GM21423 (cell line): Measurements from ENCODE around the gene TAOK1.
A peak's percentile ranks its signal among the peaks of the same experiment; 100 is the strongest.

Experiments used
- ATAC-seq: cut with Tn5 transposase; IDR thresholded peaks from one replicate; pipeline ENCODE4 v1.9.1; 2021; ENCODE audit warnings: mild to moderate bottlenecking, moderate library complexity; ENCODE audit not compliant: unreplicated experiment

TAOK1 gene

DNA sequence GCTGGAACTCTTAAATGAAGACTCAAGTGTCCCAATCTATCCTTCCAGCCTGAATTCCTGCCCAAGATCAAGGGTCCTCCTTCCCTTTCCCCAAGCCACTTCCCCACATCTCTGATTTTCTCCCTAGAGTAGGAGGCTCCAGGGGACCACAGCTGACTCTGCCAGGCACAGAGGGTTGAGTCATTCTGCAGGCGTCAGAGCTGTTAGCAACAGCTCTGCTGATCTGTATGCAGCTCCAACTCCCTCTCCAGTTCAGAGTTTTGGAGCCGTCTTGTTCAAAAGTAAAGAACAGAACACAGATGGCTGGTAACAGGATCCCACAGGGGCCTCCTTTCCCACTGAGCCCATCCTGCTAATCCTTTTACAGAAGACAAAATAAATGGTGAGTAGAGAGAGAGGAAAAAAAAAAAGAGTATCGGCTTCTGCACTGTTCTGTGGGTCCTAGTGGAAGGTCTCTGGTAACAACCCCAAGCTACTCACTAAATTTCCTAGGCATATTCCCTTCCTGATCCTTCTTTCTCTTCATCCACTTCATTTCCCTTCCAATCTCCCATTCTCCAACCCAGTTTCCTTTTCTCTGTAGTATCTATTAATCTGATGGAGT is 13.4 kb upstream of the TAOK1 start:
- no peak for ATAC-seq

DNA sequence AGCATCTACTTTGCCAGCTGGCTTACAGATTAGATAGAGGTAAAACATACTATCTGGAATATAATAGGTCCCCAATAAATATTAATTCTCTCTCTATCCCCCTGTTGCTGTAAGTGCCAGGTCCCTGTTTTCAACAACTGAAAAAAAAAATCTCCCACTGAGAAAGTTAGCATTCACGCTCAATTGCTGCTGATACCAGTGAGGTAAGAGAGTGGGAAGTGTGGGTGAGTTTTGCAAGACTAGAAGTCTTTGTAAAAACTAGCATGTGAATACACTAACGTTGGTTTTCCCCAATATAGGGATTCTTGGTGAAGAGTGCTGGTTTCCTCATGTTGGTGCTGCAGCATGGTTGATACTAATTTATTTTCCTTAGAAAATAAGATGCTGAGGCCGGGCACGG is 11.7 kb upstream of the TAOK1 start:
- no peak for ATAC-seq

DNA sequence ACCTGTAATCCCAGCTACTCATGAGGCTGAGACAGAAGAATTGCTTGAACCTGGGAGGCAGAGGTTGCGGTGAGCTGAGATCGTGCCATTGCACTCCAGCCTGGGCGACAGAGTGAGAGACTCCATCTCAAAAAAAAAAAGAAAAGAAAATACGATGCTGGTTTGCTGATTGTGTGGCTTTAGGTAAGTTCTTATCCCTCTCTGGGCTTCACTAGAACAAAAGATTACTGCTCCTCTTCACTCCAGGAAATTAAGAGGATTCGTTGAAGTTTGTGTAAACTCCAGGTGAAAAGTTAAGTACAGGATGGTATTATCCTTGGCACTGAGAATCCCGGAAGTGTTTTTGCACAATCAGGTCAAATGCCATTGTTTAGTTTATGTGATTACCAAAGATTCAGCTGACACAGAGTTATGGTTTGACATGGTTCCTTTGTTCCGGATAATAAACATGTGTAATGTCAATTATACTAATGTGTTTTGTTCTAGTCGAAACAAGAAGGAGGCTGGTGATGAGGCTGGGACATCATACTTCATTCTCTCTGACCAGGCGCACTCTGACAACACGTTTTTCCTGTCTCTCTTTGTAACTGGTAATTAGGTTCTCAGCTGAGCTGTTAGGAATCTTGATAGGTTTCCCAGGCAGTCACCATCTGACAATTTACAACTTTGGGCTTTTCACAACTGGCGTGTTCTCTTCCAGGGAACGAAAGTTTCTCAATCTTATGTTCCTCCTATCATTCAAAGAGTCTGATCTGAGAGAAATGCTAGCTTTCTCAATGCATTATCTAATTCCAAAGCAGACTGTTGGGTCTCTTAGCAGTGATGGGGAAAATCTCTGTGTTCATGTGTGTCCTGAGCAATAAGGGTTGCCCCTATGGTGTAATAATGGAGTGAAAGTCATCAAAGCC is 10.8 kb upstream of the TAOK1 start:
- ATAC-seq, result no peak

DNA sequence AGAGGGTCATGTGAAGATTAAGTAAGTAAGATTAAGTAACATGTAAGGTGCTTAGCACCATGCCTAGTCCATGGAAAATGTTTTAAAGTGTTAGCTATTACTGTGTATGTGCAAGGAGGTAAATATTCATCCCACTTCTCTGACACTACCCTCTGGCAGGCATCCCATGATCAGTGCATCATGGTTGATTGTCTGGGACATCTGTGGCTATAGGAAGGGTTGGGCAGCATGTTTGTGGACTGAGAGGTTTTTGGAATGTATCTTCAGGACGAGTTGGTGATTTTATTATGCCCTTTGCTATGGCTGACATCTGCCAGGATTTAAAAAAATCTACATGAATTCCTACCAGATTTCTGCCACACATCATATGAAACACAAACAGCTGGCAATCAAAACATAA is 6.5 kb upstream of the TAOK1 start:
- no peak for ATAC-seq

DNA sequence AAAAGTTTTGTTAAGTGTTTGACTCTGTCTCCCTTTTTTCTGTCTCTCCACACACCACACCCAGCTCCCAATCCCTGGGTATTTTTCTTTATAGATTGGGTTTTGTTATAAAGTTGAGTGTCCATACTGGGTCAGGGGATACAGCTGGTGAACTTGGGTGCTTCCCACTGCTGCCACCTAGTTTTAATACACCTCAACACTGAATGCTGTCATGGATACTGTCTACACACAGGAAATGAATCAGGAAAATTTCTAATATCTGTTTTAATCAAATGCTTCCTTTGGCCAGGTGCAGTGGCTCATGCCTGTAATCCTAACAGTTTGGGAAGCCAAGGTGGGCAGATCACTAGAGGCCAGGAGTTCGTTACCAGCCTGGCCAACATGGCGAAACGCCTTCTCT is 5.3 kb upstream of the TAOK1 start:
- ATAC-seq, result no peak

DNA sequence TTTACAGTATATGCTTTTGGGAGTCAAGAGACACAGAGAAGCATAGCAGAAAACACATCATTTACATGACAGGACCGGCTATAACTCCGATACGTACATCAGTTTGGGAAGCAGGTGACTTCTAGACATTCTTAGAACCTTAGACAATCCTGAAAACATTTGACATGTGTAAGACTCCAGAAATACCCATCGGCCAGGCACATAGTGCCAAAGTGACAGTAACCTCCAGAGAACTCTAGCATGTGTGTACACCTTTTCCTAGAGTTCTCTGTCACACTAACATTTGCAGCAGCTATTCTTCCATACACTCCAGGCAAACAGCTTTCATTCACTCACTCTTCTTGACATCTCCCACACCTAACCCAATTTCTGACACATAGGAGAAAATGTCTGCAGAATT is 3.4 kb upstream of the TAOK1 start:
- no peak for ATAC-seq

DNA sequence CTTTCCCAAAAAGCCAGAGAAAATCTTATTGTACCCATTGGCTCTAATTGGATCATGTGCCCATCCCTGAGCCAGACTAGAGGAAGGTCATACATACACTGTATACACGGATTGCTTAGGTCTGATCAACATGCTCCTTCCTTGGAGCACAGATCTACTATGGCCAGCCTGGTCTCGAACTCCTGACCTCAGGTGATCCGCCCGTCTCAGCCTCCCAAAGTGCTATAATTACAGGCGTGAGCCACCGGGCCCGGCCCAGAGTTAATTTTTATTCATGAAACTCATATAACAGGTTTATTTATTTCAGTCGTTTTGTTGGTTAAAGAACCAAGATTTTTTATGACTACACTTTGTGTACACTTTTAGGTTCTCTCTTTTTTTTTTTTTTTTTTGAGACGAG is 1.2 kb upstream of the TAOK1 start:
- no peak for ATAC-seq

DNA sequence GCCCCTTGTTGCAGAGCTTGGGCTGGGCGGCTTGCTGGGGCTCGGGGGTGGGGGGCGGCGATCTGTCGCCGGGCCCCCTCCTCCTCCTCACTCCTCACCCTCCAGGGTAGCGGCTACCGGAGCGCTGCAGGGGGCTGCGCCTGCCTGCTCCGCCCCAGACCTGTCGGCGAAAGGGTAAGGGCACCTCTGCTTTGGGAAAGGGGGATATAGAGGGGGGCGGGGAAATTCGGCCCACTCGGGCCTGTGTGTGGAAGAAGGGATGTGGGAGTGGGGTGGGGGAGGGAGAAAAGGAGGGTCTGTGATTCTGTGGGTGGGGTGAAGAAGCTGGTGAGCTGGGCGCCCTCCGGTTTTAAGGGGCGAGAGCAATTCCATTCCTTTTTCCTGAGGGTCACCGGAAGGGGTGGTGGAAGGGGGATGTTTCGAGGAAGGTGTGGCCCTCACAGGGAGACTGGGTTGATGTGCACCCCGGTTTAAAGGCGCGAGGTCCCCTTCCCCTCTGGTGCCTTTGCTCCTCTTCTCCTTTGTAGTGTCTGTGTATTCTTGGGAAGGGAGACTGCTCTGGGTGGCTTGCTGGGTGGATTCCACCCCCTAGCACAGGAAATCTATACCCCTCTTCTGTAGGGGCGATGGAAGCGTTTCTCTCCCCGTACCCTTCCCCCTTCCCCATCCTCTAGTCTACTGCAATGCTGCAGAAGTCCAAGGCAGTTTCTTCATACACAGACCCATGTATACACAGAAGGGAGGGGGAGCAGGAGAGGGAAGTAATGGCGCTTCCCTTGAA is 878 bp downstream of the TAOK1 start:
- peak; percentile 5 for ATAC-seq

DNA sequence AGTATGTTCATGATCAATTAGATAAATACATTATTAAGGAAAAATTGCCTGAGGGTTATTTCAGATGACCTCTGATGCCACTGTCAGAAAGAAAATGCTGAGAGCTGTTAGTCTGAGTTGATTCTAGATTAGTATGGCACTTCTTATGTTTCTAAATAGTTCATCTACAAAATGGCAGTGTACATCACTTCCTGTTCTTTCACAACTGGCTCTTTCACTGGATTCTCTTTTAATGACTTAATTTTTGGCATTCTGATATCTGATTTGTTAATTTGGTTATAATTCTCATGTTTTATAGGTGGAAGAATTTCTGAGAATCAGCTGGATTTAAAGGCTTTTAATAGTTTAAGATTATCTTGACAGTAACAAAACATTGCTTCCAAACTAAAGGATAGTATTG is 3.3 kb downstream of the TAOK1 start:
- no peak for ATAC-seq

DNA sequence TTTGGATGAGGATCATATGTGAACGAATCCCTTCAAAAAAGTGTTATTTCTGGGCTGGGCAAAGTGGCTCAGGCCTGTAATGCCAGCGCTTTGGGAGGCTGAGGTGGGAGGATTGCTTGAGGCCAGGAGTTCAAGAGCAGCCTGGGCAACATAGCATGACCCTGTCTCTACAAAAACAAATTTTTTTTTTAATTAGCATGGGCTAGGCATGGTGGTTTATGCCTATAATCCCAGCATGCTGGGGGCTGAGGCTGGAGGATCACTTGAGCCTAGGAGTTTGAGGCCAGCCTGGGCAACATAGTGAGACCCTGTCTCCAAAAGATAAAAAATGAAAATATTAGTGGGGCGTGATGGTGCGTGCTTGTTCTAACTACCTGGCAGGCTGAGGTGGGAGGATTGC is 4.6 kb downstream of the TAOK1 start:
- no peak for ATAC-seq

DNA sequence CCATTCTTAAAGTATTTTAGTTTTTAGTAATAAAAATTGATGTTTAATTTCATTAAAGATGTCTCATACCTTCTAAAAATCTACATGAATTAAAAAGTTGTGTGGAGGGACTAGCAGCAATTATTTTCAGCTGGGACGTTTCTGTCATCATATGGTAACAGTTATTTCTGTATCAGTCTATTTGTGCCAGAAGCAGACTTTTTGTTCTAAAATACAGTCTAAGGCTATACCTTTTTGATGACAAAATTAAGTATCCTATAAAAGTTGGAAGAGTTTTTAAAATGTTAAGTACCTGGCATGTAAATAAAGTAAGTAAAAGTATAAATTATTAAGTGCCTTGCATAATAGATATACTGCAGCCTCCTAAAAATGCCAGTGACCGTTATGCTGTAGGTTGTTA is 5.9 kb downstream of the TAOK1 start:
- no peak for ATAC-seq

DNA sequence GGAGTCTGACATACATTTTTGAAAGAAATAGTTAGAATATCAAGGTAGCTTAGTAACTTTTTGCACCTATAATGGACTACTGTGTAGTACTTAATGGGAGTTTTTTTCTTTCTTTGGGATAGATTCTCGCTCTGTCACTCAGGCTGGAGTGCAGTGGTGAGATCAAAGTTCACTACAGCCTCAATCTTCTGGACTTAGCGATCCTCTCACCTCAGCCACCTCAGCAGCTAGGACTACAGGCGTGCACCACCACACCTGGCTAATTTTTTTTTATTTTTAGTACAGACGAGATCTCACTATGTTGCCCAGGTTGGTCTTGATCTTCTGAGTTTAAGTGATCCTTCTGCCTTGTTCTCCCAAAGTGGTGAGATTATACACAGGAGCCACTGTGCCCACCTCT is 9.5 kb downstream of the TAOK1 start:
- ATAC-seq, result no peak

DNA sequence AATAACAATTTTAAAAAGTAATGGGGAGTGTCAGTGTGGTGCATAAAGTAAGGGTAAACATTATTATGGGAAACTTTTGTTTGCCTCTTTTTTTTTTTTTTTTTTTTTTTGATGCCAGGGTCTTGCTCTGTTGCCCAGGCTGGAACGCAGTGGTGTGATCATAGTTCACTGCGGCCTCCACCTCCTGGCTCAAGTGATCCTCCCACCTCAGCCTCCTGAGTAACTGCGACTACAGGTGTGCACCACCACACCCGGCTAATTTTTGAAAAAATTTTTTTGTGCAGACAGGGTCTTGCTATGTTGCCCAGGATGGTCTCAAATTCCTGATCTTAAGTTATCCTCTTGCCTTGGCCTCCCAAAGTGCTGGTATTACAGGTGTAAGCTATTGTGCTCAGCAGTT is 10.7 kb downstream of the TAOK1 start:
- ATAC-seq, result no peak

DNA sequence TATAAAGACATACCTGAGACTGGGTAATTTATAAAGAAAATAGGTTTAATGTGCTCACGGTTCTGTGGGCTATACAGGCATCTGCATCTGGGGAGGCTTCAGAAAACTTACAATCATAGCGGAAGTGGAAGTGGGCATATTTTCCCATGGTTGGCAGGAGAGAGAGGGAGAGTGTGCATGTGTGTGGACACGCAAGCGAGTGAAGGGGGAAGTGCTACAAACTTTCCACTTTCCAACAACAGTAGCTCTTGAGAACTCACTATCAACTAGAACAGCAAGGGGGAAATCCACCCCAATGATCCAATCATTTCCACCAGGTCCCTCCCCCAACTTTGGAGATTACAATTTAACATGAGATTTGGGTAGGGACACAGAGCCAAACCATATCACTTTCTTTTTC is 11.1 kb downstream of the TAOK1 start:
- no peak for ATAC-seq

DNA sequence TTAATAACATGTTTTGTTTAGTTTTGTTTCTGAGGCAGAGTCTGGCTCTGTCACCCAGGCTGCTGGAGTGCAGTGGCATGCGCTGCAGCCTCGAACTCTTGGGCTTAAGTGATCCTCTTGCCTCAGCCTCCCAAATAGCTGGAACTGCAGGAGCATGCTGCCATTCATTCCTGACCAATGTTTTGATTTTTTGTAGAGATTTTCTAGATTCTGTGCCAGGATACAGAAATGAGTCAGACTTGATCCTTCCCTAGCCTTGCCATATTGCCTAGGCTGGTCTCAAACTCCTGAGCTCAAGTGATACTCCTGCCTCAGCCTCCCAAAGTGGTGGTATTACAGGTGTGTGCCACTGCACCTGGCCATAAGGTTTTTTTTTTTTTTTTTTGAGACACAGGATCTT is 17.7 kb downstream of the TAOK1 start:
- no peak for ATAC-seq

DNA sequence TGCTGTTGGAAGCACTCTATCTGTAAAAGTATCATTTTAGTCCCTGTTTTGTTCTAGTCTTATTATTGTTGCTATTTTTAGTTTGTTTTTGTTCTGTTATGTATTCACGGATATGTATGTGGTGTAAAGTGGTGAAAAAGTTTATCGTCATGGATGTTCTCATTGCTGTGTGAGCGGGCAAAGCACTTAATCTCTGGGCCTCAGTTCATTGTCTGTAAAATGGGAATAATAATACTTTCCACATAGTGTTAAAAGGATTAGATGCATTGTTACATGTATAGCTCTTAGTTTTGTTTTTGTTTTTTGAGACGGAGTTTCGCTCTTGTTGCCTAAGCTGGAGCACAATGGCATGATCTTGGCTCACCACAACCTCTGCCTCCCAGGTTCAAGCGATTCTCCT is 19.8 kb downstream of the TAOK1 start:
- no peak for ATAC-seq

DNA sequence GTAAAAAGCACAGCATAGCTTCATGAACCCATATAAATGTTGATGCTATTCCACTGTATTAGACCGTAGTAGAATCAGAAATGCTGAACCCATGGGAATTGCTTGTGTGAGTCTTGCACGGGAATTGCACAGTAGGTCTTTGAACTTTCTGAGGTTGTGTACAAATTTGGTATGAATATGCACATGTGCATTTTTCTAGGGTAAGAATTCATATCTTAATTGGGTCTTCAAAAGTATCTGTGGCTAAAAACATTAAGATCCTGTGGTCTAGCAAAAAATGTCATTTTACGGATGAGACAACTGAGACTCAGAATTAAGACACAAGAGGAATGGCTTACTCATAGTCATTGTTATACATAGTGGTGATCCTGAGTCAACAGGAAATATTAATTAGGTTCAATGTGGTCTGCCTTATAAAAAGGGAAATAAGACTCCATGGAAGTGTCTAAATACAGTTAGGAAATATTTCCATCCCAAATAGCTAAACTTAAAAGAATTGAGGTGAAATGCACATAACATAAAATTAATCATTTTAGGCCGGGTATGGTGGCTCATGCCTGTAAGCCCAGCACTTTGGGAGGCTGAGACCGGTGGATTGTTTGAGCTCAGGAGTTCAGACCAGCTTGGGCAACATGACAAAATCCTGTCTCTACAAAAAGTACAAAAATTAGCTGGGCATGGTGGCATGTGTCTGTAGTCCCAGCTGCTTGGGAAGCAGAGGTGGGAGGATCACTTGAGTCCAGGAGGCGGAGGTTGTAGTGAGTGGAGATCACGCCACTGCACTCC is 22.8 kb downstream of the TAOK1 start:
- no peak for ATAC-seq

DNA sequence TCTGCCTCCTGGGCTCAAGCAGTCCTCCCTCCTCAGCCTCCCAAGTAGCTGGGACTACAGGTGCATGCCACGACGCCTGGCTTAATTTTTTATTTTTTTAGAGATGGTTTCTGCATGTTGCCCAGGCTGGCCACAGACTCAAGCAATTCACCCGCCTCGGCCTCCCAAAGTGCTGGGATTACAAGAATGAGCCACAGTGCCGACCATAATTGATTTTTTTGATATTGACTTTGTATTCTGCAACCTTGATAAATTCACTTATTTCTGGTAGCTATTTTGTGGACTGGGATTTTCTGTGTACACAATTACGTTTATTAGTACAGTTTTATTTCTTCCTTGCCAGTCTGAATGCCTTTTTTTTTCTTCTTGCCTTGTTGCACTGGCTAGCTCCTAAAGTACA is 30.0 kb downstream of the TAOK1 start:
- ATAC-seq, result no peak

DNA sequence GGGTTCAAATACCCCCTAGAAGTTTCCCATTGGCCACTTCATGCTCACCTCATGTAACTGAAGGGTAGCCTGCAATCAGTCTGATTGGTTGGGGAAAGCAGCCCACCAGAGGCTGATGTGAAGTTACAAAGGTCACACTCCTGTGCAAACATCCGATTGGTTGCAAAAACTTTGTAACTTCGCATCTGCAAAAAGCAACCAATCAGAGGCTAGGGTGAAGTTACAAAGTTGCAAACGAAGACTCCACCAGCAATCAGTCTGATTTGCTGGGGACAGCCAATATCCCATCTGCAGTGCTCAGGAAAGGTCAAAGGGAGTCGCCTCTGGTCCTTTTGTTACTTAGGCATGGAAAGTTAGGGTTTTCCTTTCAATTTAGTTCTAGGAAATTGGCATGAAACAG is 40.1 kb downstream of the TAOK1 start:
- ATAC-seq, result no peak

DNA sequence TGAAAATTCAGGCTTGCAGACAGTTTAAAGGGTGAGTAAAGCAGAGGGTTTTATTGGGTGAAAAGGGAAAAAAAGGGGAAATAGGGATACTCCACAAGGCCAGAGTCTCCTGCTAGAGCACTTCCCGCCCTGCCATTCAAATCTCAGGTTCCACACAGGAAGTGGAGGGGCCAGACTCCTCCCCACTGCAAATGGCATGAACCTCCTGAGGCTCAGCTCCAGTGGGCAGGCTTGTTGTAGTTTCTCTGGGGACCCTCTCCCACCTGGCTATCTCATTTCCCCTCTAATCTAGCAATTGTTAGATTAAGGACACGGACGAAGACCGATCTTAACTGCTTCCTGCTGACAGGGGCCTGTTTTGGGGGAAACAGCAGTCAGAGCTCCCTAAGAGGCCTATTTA is 43.4 kb downstream of the TAOK1 start:
- no peak for ATAC-seq

DNA sequence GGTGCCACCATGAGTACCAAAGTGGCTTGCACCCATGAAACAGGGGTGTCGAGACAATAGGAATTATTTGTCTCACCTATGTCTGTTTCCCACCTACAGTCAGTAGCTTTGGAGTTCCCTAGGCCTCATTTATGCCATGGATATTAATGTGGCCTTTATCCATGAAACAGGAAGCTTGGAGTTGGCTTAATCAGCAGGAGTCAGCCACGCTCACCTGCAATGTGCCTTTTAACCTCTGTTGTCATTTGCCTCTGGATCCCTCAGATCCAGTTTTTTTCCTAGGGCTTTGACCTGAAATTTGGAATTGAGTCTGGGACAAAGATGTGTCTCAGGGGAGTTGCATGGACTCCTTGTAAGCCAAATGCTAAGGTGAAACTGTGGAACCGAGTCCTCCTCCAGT is 44.4 kb downstream of the TAOK1 start:
- no peak for ATAC-seq
